HCT116 (cell line): ENCODE measurements around the gene USP28. TPM values are rescaled to one million over a fixed set of nuclear protein-coding genes. Genes with fewer than 3 reads are reported as not detected.

Experiments used
- ATAC-seq: fragments of 200-7000 bp; cut with Tn5 transposase; 2 replicates; pipeline ENCODE4 v1.9.1; 2020; ENCODE audit warnings: mild to moderate bottlenecking, moderate library complexity
- BruUV-seq: library from RNA; stranded (reverse); fragments of 400-500 nt; replicated peaks from 2 replicates; lab custom pipeline; 2021; lab: Mats Ljungman, UMichigan
- CTCF ChIA-PET: fragments of 300-600 bp; sonication (Branson Sonifier 250); formaldehyde crosslinking; loops from one replicate; lab custom pipeline; 2021; ENCODE audit warnings: antibody characterized with exemption; lab: Charles Lee
- POLR2A ChIA-PET: fragments of 300-600, 350-600 bp; sonication (Branson Sonifier 250); formaldehyde crosslinking; loops from one replicate; lab custom pipeline; 2021; ENCODE audit warnings: antibody characterized with exemption; lab: Charles Lee
- RAD21 ChIA-PET, 2 experiments: fragments of 300-600 bp; sonication (Branson Sonifier 250); formaldehyde crosslinking; loops; one replicate each; lab custom pipeline; 2023; ENCODE audit warnings: low total read pairs in 2 of 2; ENCODE audit not compliant: uncharacterized antibody in 2 of 2, unreplicated experiment in 2 of 2, low non-redundant PET in 1 of 2; lab: Charles Lee
- DNase-seq: peaks from one replicate; pipeline ENCODE4 v3.0.0-alpha.2; 2010; ENCODE audit warnings: low read depth, low spot score
- H2AFZ ChIP-seq: fragments of 200-600 bp; shearing (Covaris generic), sonication (generic); 2 replicates; pipeline ENCODE4 v1.6.1; 2017; ENCODE audit warnings: low read depth, mixed run types, mixed read lengths, antibody characterized with exemption, low read length; ENCODE audit not compliant: poor library complexity, severe bottlenecking
- H3K27ac ChIP-seq: 2 replicates; pipeline ENCODE4 v1.5.1; 2012; ENCODE audit warnings: low read depth, low read length
- H3K27me3 ChIP-seq: fragments of 200-600 bp; sonication (generic); 2 replicates; pipeline ENCODE4 v1.6.1; 2016; ENCODE audit warnings: mixed run types, low read length, mixed read lengths; ENCODE audit not compliant: insufficient read depth
- H3K36me3 ChIP-seq, 2 experiments: fragments of 200-500 bp in 1 of 2; fragments of 200-600 bp in 1 of 2; sonication (Bioruptor generic) in 1 of 2; sonication (generic) in 1 of 2; 2 replicates each; pipeline versions ENCODE4 v1.5.1 to v1.6.1; 2014 to 2016; ENCODE audit warnings: low read length in 2 of 2, inconsistent platforms in 1 of 2, mixed read lengths in 1 of 2, mixed run types in 1 of 2; ENCODE audit not compliant: insufficient read depth in 2 of 2, control insufficient read depth in 1 of 2
- H3K4me1 ChIP-seq, 2 experiments: fragments of 200-600 bp in 1 of 2; sonication (generic) in 1 of 2; 2 replicates each; pipeline versions ENCODE4 v1.5.1 to v1.6.1; 2012 to 2017; ENCODE audit warnings: low read length in 2 of 2, inconsistent platforms in 1 of 2, mild to moderate bottlenecking in 1 of 2, mixed read lengths in 1 of 2, mixed run types in 1 of 2, moderate library complexity in 1 of 2; ENCODE audit not compliant: insufficient read depth in 2 of 2, control insufficient read depth in 1 of 2
- H3K4me2 ChIP-seq: fragments of 200-600 bp; sonication (generic); 2 replicates; pipeline ENCODE4 v1.6.1; 2017; ENCODE audit warnings: mixed run types, low read length, mixed read lengths
- H3K4me3 ChIP-seq, 2 experiments: fragments of 200-600 bp in 1 of 2; sonication (generic) in 1 of 2; replicated peaks in 1 of 2; 2 replicates each; pipeline ENCODE4 v1.5.1; 2011 to 2016; ENCODE audit warnings: low read length in 2 of 2, control low read depth in 1 of 2, low read depth in 1 of 2, mild to moderate bottlenecking in 1 of 2, mixed read lengths in 1 of 2, mixed run types in 1 of 2
- H3K79me2 ChIP-seq: fragments of 200-600 bp; sonication (generic); 2 replicates; pipeline ENCODE4 v1.6.1; 2017; ENCODE audit warnings: mild to moderate bottlenecking, mixed run types, low read length, moderate library complexity, mixed read lengths; ENCODE audit not compliant: insufficient read depth
- H3K9ac ChIP-seq: fragments of 200-600 bp; sonication (generic); 2 replicates; pipeline ENCODE4 v1.6.1; 2016; ENCODE audit warnings: low read length, mixed read lengths
- H3K9me2 ChIP-seq: fragments of 200-600 bp; sonication (generic), shearing (Covaris generic); 2 replicates; pipeline ENCODE4 v1.6.1; 2017; ENCODE audit warnings: mixed run types, mild to moderate bottlenecking, moderate library complexity; ENCODE audit not compliant: insufficient read depth
- H3K9me3 ChIP-seq, 2 experiments: fragments of 200-500 bp in 1 of 2; fragments of 200-600 bp in 1 of 2; sonication (Bioruptor generic) in 1 of 2; sonication (generic) in 1 of 2; 2 replicates each; pipeline ENCODE4 v1.6.1; 2014 to 2017; ENCODE audit warnings: low read length in 2 of 2, mixed read lengths in 2 of 2, inconsistent platforms in 1 of 2, low read depth in 1 of 2, mild to moderate bottlenecking in 1 of 2, mixed run types in 1 of 2, moderate library complexity in 1 of 2; ENCODE audit not compliant: control insufficient read depth in 1 of 2, insufficient read depth in 1 of 2
- H4K20me1 ChIP-seq: fragments of 200-600 bp; sonication (generic), shearing (Covaris generic); 2 replicates; pipeline ENCODE4 v1.6.1; 2017; ENCODE audit warnings: mixed run types, mild to moderate bottlenecking, moderate library complexity; ENCODE audit not compliant: insufficient read depth
- ATF3 ChIP-seq: IDR thresholded peaks from 2 replicates; pipeline ENCODE4 v1.6.1; 2012
- CTCF ChIP-seq, 3 experiments: fragments of 200-600 bp in 1 of 3; sonication (generic) in 1 of 3; IDR thresholded peaks in 2 of 3; conservative IDR thresholded peaks in 1 of 3; 2 replicates each; pipeline ENCODE4 v1.5.1; 2012 to 2017; ENCODE audit warnings: low read depth in 2 of 3, low read length in 2 of 3, antibody characterized with exemption in 1 of 3, borderline replicate concordance in 1 of 3, control low read depth in 1 of 3, mild to moderate bottlenecking in 1 of 3, mixed read lengths in 1 of 3, mixed run types in 1 of 3, moderate library complexity in 1 of 3; ENCODE audit not compliant: insufficient read depth in 1 of 3
- EGR1 ChIP-seq: IDR thresholded peaks from 2 replicates; pipeline ENCODE4 v1.6.1; 2012; ENCODE audit warnings: low read depth
- EZH2 ChIP-seq: fragments of 200-600 bp; sonication (generic); IDR thresholded peaks from 2 replicates; pipeline ENCODE4 v1.6.1; 2017; ENCODE audit warnings: antibody characterized with exemption, mixed run types
- EZH2phosphoT487 ChIP-seq: fragments of 200-600 bp; IDR thresholded peaks from 2 replicates; pipeline ENCODE4 v1.6.1; 2018; ENCODE audit warnings: antibody characterized with exemption, borderline replicate concordance
- JUND ChIP-seq: IDR thresholded peaks from 2 replicates; pipeline ENCODE4 v1.6.1; 2012
- MAX ChIP-seq: IDR thresholded peaks from 2 replicates; pipeline ENCODE4 v1.6.1; 2012
- POLR2A ChIP-seq: IDR thresholded peaks from 2 replicates; pipeline ENCODE4 v1.7.0; 2011; ENCODE audit warnings: borderline replicate concordance; ENCODE audit not compliant: insufficient read depth, insufficient read length; ENCODE audit errors: extremely low read depth
- RAD21 ChIP-seq: IDR thresholded peaks from 2 replicates; pipeline ENCODE4 v1.6.1; 2012; ENCODE audit warnings: low read depth, mild to moderate bottlenecking
- SIN3A ChIP-seq: IDR thresholded peaks from 2 replicates; pipeline ENCODE4 v1.6.1; 2012; ENCODE audit warnings: low read depth
- SRF ChIP-seq: IDR thresholded peaks from 2 replicates; pipeline ENCODE4 v1.6.1; 2012; ENCODE audit warnings: low read depth
- TCF7L2 ChIP-seq: IDR thresholded peaks from 2 replicates; pipeline ENCODE4 v1.7.0; 2011; ENCODE audit warnings: borderline replicate concordance, inconsistent platforms; ENCODE audit not compliant: insufficient read depth, insufficient read length; ENCODE audit errors: extremely low read depth
- ZBTB33 ChIP-seq: IDR thresholded peaks from 2 replicates; pipeline ENCODE4 v1.6.1; 2011; ENCODE audit warnings: mild to moderate bottlenecking, low read length, moderate library complexity; ENCODE audit not compliant: insufficient replicate concordance; ENCODE audit errors: extremely low read depth
- ZNF274 ChIP-seq: fragments of 200-500 bp; sonication (Bioruptor generic); IDR thresholded peaks from 2 replicates; pipeline ENCODE4 v1.6.1; 2014; ENCODE audit warnings: mild to moderate bottlenecking, low read depth, low read length, inconsistent platforms
- intact Hi-C: fragments of 100-400 bp; cut with micrococcal nuclease; formaldehyde crosslinking; loops from 2 replicates; pipeline ENCODE4 v1.10.0; 2022
- total RNA-seq: library from RNA; stranded (reverse); gene quantifications from one replicate; pipeline ENCODE4 v1.2.1, GENCODE V29; 2021; ENCODE audit not compliant: unreplicated experiment

USP28 gene
- total RNA-seq, 1 experiment from 2014 or later: 23.5 TPM

GRCh38 chr11:113876074-113876797 lies 864 bp upstream of the USP28 start (continued):
- TF ChIP-seq ATF3 (no peak), CTCF (IDR thresholded peaks at IDR 0.05 in 2 of 3, conservative IDR thresholded peaks at IDR 0.05 in 1 of 3; ENCODE audit: borderline replicate concordance in 1 of 3, insufficient read depth in 1 of 3, low read depth in 2 of 3, low read length in 2 of 3) (no peak), SIN3A (no peak)

- no peak overlapping the region for H2AFZ ChIP-seq
- TF ChIP-seq TCF7L2: no peak
- no peak for TF ChIP-seq EGR1
- TF ChIP-seq CTCF (IDR thresholded peaks at IDR 0.05 in 2 of 3, conservative IDR thresholded peaks at IDR 0.05 in 1 of 3; ENCODE audit: borderline replicate concordance in 1 of 3, insufficient read depth in 1 of 3, low read depth in 2 of 3, low read length in 2 of 3): no peak
- TF ChIP-seq EZH2phosphoT487: no peak
- TF ChIP-seq MAX: no peak
- no peak for TF ChIP-seq JUND
- TF ChIP-seq SRF: no peak
- TF ChIP-seq ZBTB33: no peak
- TF ChIP-seq POLR2A: no peak
- no peak for TF ChIP-seq ZNF274
- TF ChIP-seq ATF3: no peak
- TF ChIP-seq RAD21: no peak
- TF ChIP-seq EZH2: no peak
- H3K79me2 ChIP-seq: peaks cover 19% of the 10 kb centered on the region; the same call in 1 of the 2 replicates
- no peaks in the 10 kb centered on the region for H3K27me3 ChIP-seq
- H3K4me1 ChIP-seq: peaks cover 0 to 22% of the 10 kb centered on the region in 2 experiments; a peak in 3 of 4 replicates
- H4K20me1 ChIP-seq: no peaks in the 10 kb centered on the region
- H3K9me3 ChIP-seq: no peaks in the 10 kb centered on the region
- H3K9me2 ChIP-seq: no peaks in the 10 kb centered on the region
- intact Hi-C loops: loop anchor here (5.0 to 10.0 kb wide), 2 partner anchors 528 to 560 kb away; partner anchors contain the start of genes C11orf71, RBM7 and TTC12
- no peaks in the 10 kb centered on the region for H3K36me3 ChIP-seq
- CTCF ChIA-PET: interaction anchor here (0.9 to 2.2 kb wide), 2 partner anchors 10 to 22 kb away, joined by 3 to 10 read pairs; no protein-coding TSS in a partner anchor
- ATAC-seq: no peak
- peak overlapping the region; percentile 69; the same call in 1 of the 2 replicates for H3K27ac ChIP-seq
- RAD21 ChIA-PET: no interaction called here
- H3K4me2 ChIP-seq: peak overlapping the region; percentile 70
- peak overlapping the region; percentile 77 for H3K9ac ChIP-seq
- DNase-seq: no peak
- POLR2A ChIA-PET: interaction anchor here (0.8 to 0.9 kb wide), 2 partner anchors 22 to 24 kb away, joined by 3 to 6 read pairs; no protein-coding TSS in a partner anchor
- peak overlapping the region; percentile 60 to 80 for H3K4me3 ChIP-seq
- no TSS peak for BruUV-seq
Observed at GRCh38 chr11:113874581-113875233, 665 bp downstream of the USP28 start.
